Measurements from ENCODE around the gene TRAM2. TPM values are rescaled to one million over a fixed set of nuclear protein-coding genes. Genes with fewer than 3 reads are reported as not detected.

Gene TRAM2
- total and polyA plus RNA-seq, 12 donors = 2.2 to 17.9 (median 10.3) TPM

DNA sequence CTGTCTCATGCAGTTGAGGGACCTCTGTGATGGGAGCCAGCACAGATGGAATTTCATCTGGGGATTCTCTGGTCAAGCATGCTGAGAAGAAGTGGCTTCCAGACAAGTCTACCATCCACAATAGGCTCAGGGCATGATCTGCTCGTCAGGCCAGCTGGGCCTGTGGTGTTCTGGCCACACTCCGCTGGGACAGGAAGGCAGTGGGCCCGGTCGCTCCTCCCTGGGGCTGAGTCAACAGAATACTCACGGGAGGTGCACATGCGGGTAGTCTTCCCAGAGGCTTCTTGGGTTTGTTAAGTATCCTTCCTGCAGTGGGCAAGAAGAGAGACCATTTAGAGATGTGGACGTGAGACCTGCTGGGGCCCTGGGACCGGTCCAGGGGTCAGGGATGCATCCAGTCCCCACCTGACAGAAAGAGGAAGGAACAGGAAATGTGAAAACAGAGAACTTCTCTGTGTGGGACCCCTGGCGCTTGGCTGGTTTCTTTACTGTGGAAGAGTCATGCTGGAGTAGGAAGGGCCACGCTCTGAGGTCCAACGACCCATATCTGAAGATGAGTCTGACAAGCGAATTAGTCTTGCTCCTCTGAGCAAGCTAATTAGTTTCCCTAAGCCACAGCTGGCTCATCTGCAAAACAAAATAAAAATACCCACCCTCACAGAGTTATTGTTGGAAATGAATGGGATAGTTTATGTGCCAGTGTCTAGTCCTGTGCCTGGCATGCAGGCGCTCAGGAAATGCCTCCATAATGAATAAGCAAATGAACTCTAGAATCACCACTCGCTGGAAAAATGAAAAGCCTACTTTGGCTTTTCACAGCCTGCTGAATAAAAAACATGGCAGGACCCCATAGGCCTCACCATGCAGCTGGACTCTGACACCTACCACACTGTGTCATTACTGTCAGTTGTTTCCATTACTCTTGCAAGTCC, 67.3 kb downstream of the TRAM2 start:
- TF ChIP-seq, protein P1, sequence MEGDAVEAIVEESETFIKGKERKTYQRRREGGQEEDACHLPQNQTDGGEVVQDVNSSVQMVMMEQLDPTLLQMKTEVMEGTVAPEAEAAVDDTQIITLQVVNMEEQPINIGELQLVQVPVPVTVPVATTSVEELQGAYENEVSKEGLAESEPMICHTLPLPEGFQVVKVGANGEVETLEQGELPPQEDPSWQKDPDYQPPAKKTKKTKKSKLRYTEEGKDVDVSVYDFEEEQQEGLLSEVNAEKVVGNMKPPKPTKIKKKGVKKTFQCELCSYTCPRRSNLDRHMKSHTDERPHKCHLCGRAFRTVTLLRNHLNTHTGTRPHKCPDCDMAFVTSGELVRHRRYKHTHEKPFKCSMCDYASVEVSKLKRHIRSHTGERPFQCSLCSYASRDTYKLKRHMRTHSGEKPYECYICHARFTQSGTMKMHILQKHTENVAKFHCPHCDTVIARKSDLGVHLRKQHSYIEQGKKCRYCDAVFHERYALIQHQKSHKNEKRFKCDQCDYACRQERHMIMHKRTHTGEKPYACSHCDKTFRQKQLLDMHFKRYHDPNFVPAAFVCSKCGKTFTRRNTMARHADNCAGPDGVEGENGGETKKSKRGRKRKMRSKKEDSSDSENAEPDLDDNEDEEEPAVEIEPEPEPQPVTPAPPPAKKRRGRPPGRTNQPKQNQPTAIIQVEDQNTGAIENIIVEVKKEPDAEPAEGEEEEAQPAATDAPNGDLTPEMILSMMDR (IDR thresholded peaks at IDR 0.05) = no peak
- no peak for TF ChIP-seq POLR2A (IDR thresholded peaks at IDR 0.05)
- H3K27ac ChIP-seq = no peak overlapping the region
- no peaks in the 10 kb centered on the region for H3K27me3 ChIP-seq
- peaks cover 0 to 33% of the 10 kb centered on the region in 2 donors for H3K36me3 ChIP-seq (replicated peaks in 1 of 2)
- no peak for DNase-seq
- no peaks in the 10 kb centered on the region for H3K9me3 ChIP-seq (replicated peaks in 1 of 3)
- H3K4me3 ChIP-seq = no peak overlapping the region
- peaks cover 10 to 20% of the 10 kb centered on the region in 2 donors for H3K4me1 ChIP-seq (replicated peaks in 1 of 2)
- intact Hi-C loops (cut with DNase I) = loop anchor here in 1 of 2 donors (10.0 kb wide), 2 partner anchors 65 to 85 kb away; partner anchors contain the start of genes EFHC1 and TRAM2
- 94 to 95% (median 95%) methylated on average over 9 to 14 of the region's 14 CpGs for WGBS, 4 donors

DNA sequence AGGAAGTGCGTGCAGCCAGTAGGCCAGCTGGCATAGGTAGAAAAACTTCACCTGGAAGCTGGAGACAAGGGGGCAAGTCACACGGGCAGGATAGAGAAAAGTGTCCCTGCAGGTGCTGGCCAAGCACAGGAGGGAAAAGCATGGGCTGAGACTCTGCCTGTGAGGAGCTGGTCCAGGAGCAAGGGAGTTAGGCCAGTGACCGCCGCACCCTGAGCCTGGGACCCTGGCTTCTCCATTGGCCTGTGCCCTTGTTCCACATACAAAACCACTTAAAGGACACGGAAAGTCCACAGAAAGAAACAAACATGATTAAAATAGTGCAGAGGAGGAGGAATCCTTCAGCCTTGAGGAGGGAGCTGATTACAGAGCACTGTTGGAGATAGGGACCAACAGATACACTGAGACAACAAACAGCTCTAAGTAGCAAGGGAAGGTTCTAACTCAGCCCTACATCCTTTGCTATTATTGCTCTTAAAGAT, 68.6 kb downstream of the TRAM2 start:
- Histone ChIP-seq H3K4me3 (no peak overlapping the region), H3K36me3 (replicated peaks in 1 of 2) (peaks cover 0 to 33% of the 10 kb centered on the region in 2 donors), H3K27me3 (no peaks in the 10 kb centered on the region), H3K27ac (no peak overlapping the region), H3K4me1 (replicated peaks in 1 of 2) (peaks cover 13 to 29% of the 10 kb centered on the region in 2 donors), H3K9me3 (replicated peaks in 1 of 3) (no peaks in the 10 kb centered on the region)
- WGBS, 4 donors = 90 to 96% (median 94%) methylated on average over 5 of the region's 5 CpGs
- intact Hi-C loops (cut with DNase I) = loop anchor here in 1 of 2 donors (10.0 kb wide), 2 partner anchors 67 to 83 kb away; partner anchors contain the start of genes EFHC1 and TRAM2
- TF ChIP-seq, protein P1 (IDR thresholded peaks at IDR 0.05) = no peak
- no peak for TF ChIP-seq POLR2A (IDR thresholded peaks at IDR 0.05)
- no peak for DNase-seq

DNA sequence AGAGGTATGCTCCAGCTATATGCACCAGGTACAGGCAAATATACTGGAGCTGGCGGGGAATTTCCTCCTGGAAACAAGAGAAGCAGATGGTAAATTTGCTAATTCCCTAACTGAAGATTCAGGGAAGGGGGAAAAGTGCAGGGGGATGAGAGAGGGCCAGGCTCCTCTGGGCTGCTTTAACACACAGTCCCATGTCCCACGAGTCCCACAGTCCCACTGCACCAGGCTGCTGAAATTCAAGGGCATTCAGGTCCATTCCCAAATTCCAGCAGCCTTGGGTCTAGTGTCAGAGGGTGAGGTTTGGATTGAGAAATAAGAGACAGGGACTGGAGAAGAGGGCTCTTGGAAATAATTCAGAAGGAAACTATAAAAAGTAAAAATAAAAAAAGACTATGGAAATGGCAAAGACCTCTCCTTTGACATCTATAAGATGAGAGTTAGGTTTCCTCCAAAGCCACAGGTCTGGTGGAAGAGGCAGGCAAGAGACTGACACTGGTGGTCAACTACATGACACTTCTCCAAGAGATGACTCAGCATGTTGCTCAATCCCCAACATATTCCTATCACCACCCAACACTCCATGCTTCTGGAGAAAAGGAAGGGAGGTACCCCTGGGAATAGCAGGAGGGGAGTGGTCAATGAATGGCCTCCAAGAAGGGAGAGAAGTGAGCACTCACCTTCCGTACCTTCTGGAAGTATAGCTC, 69.2 kb downstream of the TRAM2 start:
- intact Hi-C loops (cut with DNase I) = loop anchor here in 1 of 2 donors (10.0 kb wide), 2 partner anchors 67 to 83 kb away; partner anchors contain the start of genes EFHC1 and TRAM2
- WGBS, 4 donors = 78 to 91% (median 84%) methylated on average over 3 of the region's 3 CpGs
- TF ChIP-seq, protein P1 (IDR thresholded peaks at IDR 0.05) = no peak
- TF ChIP-seq POLR2A (IDR thresholded peaks at IDR 0.05) = no peak
- peaks cover 0 to 36% of the 10 kb centered on the region in 2 donors for H3K36me3 ChIP-seq (replicated peaks in 1 of 2)
- H3K27ac ChIP-seq = no peak overlapping the region
- no peaks in the 10 kb centered on the region for H3K27me3 ChIP-seq
- DNase-seq = no peak
- peaks cover 13 to 26% of the 10 kb centered on the region in 2 donors for H3K4me1 ChIP-seq (replicated peaks in 1 of 2)
- no peaks in the 10 kb centered on the region for H3K9me3 ChIP-seq (replicated peaks in 1 of 3)
- no peak overlapping the region for H3K4me3 ChIP-seq

DNA sequence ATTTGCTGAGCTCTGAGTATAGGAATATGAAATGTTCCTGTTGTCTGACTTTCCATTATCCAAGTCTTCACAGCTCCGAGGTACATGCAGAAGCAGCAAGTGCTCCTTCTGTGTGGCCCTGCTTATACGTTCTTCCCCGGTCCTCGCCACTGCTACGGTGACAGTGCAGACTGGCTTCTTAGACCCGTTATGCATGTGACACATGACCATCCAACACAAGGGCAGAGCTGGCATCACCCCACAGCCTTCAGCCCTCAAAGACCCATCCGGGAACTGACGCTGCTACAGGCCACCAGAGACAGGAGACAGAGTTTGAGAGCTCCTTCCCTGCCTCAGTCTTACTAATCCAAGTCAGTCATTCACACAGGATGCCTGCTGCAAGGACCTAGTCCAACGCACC, 70.4 kb downstream of the TRAM2 start:
- H3K27me3 ChIP-seq = no peaks in the 10 kb centered on the region
- no peaks in the 10 kb centered on the region for H3K9me3 ChIP-seq (replicated peaks in 1 of 3)
- DNase-seq = no peak
- 82 to 90% (median 86%) methylated on average over 7 to 9 of the region's 9 CpGs for WGBS, 4 donors
- peaks cover 0 to 46% of the 10 kb centered on the region in 2 donors for H3K36me3 ChIP-seq (replicated peaks in 1 of 2)
- no peak overlapping the region for H3K4me3 ChIP-seq
- TF ChIP-seq POLR2A (IDR thresholded peaks at IDR 0.05) = no peak
- TF ChIP-seq, protein P1 (IDR thresholded peaks at IDR 0.05) = no peak
- H3K4me1 ChIP-seq (replicated peaks in 1 of 2) = peaks cover 5 to 14% of the 10 kb centered on the region in 2 donors
- no peak overlapping the region for H3K27ac ChIP-seq
- intact Hi-C loops (cut with DNase I) = loop anchor here in 1 of 2 donors (10.0 kb wide), 2 partner anchors 68 to 82 kb away; partner anchors contain the start of genes EFHC1 and TRAM2

Measured in adrenal gland (tissue), 12 donors.